SK-N-SH (cell line): ENCODE measurements around the gene HTRA3.

ENCODE experiments used
- EZH2phosphoT487 ChIP-seq: fragments of 200-600 bp; sonication (generic); IDR thresholded peaks from 2 replicates; pipeline ENCODE4 v1.6.1; 2017; ENCODE audit warnings: low read depth, mixed run types, mild to moderate bottlenecking, antibody characterized with exemption, moderate library complexity, borderline replicate concordance
- FOXM1 ChIP-seq: IDR thresholded peaks from 2 replicates; pipeline ENCODE4 v1.4.0; 2012; ENCODE audit warnings: low read depth, mild to moderate bottlenecking
- MXI1 ChIP-seq: IDR thresholded peaks from 2 replicates; pipeline ENCODE4 v1.6.1; 2012; ENCODE audit warnings: mild to moderate bottlenecking, low read depth, low read length, improper control_type of control experiment
- POLR2AphosphoS5 ChIP-seq: IDR thresholded peaks from 2 replicates; pipeline ENCODE4 v1.6.1; 2012; ENCODE audit warnings: low read depth, low read length
- SIN3A ChIP-seq: IDR thresholded peaks from 2 replicates; pipeline ENCODE4 v1.6.1; 2012; ENCODE audit warnings: low read depth, mild to moderate bottlenecking, low read length, moderate library complexity, borderline replicate concordance
- TF ChIP-seq, protein P1 (sequence below): IDR thresholded peaks from 2 replicates; pipeline ENCODE4 v1.4.0; 2012; ENCODE audit warnings: low read depth
- TF ChIP-seq, protein P2 (sequence below): fragments of 200-600 bp; sonication (generic); IDR thresholded peaks from 2 replicates; pipeline ENCODE4 v1.6.1; 2017; ENCODE audit warnings: antibody characterized with exemption, mild to moderate bottlenecking, moderate library complexity

GRCh38 chr4:8303081-8303480 is 33.5 kb downstream of the HTRA3 start:
- TF ChIP-seq, protein P1, sequence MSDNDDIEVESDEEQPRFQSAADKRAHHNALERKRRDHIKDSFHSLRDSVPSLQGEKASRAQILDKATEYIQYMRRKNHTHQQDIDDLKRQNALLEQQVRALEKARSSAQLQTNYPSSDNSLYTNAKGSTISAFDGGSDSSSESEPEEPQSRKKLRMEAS, result no peak
- TF ChIP-seq POLR2AphosphoS5 (no peak), SIN3A (no peak), FOXM1 (no peak), MXI1 (no peak), EZH2phosphoT487 (no peak)
- TF ChIP-seq, protein P2, sequence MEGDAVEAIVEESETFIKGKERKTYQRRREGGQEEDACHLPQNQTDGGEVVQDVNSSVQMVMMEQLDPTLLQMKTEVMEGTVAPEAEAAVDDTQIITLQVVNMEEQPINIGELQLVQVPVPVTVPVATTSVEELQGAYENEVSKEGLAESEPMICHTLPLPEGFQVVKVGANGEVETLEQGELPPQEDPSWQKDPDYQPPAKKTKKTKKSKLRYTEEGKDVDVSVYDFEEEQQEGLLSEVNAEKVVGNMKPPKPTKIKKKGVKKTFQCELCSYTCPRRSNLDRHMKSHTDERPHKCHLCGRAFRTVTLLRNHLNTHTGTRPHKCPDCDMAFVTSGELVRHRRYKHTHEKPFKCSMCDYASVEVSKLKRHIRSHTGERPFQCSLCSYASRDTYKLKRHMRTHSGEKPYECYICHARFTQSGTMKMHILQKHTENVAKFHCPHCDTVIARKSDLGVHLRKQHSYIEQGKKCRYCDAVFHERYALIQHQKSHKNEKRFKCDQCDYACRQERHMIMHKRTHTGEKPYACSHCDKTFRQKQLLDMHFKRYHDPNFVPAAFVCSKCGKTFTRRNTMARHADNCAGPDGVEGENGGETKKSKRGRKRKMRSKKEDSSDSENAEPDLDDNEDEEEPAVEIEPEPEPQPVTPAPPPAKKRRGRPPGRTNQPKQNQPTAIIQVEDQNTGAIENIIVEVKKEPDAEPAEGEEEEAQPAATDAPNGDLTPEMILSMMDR, result no peak
